Superior temporal gyrus (tissue), 1 donor: ENCODE data around the gene SCN5A.
"Not testable (repeated sequence)": the region's sequence is repeated elsewhere in the genome, so short reads cannot be mapped to it uniquely, and the experiment has no call there.

Source experiments
- DNase-seq: peaks from one replicate; pipeline ENCODE4 v3.0.0-alpha.2; 2016; ENCODE audit errors: extremely low spot score

The SCN5A gene

DNA sequence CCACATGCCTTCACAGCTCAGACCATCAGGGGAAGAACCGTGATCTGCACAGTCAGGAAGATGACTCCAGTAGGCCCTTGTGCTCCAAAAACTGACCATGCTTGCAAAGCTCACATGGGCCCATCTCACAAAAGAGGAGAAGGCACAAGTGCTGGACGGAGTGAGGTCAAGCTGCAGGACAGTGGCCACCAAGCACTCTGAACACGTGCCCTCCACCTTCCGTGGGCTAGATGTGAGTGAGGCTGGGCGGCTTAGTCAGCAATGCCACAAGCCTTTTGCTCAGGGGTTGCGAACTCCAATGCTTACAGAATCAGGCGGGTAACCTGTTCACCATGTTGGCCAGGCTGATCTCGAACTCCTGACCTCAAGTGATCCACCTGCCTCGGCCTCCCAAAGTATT is 70.9 kb downstream of the SCN5A start:
- no peak for DNase-seq

DNA sequence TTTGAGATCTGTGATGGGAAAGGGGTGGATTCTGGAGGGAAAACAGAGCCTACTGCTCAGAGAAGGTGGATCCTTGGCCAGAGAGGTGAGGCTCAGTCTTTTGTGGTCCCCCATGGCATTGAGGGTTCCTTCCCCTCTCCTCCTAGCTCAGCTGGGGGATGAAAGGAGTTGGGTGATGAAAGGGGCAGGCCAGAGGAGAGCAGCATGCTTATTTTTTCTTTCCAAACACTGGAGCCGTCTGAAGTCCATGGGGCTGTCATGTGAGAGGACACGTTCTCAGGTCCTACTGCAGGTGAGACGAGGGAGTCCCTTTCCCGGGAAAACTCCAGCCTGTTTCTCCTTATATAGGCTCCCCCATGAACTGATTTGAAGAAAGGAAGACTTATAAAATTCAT is 71.4 kb downstream of the SCN5A start:
- DNase-seq, result no peak

GRCh38 chr3:38577371-38578080 is 72.0 kb downstream of the SCN5A start:
- DNase-seq, result no peak

DNA sequence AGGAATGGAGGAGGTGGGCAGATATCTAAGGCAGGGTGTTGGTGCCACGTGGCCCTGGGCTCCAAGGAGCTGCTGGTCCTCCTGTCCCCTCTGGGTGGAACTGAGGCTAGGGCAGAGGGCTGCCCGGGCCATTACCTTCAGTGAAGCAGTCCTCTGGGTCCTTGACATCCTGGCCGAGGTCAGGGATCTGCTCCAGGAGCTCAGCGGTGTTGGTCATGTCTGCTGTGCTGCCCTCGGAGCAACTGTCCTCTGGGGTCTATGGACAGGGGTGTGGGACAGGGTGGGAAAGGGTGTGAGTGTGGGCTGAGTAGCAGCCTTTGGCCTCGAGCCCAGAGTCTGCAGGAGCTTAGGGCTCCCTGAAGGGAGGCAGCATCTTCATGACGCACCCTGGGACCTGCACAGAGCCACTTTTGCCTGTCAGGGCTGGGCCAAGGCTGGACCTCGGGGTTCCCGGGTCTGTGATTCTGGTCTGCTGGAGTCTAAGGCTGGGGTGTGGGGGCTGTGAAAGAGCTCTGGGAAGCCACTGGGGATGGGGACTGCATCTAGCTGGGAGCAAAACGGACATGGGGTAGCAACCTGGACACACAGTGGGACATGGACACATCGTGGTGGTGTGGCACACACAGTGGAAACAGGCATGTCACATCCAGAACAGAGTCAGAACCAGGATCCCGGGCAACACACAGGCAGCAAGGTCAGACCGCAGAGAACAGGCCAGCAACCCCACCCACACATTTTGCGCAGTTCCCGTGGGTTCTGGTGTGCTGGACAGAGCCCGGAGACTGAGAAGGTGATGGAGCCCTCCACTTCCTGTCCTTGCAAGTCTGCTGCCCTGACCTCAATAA is 72.7 kb downstream of the SCN5A start:
- DNase-seq, result no peak

DNA sequence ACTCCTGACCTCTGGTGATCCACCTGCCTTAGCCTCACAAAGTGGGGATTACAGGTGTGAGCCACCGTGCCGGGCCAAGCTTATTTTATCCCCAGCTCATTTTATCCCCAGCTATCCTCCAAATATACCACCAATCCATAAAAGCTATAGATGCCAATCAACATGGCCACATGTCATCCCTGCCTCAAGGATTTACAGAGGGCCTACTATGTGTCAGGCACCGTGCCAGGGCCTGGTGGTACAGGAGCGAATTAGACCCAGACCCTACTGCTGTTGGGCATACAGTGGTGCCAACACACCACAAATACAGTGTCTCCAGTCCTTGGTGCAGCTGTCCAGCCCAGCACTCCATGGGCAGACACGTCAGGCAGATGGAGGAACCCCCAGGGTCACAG is 73.4 kb downstream of the SCN5A start:
- DNase-seq, result no peak

DNA sequence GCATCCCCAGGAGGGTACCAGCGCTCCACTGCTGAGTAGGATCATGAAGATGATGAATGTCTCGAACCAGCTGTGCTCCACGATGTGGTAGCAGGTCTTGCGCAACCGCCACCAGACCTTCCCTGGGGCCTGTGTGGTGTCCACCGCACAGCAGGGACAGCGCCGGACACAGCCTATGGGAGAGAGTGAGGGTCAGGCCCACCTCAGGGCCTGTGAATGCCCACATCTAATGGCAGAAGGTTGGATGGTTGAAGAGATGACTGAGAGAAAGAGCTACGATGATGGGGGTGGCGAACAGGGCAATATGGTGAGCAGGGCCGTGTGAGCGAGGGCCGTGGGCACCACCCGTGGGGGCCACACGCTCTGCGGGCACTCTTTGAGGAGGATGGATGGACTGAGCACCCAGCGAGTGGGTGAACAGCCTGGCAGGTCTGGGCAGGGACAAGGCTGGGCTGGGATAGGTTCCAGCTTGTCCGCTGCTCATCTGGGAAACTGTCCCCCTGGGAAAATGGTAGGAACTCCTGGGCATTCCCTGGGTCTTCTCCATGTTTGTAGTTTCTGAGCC is 74.1 kb downstream of the SCN5A start:
- no peak for DNase-seq

DNA sequence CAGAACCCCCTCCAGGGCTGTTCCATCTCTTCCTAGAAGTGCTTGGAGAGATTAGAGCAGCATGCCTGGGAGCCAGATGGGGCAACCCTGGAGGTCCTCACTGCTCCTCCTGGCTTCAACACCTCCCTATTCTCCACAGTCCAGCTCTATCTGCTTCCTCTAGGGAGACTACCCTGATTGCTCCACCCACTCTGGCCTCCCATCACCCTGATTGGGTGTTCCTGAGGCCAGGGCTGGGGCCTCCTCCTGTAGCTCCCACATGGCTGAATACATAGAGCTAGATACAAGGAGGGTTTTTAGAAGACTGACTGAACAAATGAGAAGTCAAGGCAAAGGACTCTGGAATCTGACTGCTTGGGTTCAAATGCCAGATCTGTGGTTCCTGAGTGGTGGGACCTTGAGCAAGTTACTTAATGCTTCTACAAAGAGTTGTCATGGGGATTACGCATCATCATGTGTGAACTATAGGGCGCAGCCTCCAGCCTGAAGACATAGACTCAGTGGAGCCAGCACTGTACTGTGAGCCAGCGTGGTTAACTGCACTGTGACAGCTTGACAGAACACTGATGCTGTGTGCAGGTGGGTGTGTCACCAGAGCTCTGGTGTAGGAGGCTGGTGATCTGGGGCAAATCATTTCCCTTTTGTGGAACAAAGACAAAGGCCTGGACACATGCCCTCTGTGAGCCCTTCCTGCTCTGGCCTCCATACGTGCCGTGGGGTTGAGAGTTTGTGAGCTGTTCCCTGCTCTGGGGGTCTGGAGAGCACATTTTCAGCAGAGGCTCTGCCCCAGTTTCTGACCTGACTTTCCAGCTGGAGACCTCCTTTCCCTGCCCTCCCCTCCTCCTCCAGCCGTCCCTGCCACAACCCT is 74.8 kb downstream of the SCN5A start:
- no peak for DNase-seq

GRCh38 chr3:38573556-38573955 is 75.9 kb downstream of the SCN5A start:
- DNase-seq, result peak; percentile 14

GRCh38 chr3:38573111-38573510 is 76.4 kb downstream of the SCN5A start:
- no peak for DNase-seq

DNA sequence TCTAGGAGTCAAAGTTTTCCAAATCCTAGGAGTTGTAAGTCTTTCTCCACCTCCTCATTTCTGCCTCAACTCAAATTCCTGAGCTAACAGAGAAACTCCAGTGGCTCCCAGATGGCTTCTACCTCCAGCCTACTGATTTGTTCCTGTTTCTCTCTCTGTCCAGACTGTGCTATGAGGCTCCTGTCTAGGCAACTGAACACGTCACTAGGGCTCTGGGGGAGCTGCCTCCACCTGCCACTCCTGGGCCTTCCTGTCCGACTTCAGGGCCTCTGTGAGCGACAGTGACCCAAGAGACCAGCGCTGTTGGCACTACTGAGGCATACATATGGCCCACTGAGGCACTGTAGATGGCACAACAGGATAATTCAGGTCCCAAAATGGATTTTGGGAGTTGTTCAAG is 82.0 kb downstream of the SCN5A start:
- no peak for DNase-seq

DNA sequence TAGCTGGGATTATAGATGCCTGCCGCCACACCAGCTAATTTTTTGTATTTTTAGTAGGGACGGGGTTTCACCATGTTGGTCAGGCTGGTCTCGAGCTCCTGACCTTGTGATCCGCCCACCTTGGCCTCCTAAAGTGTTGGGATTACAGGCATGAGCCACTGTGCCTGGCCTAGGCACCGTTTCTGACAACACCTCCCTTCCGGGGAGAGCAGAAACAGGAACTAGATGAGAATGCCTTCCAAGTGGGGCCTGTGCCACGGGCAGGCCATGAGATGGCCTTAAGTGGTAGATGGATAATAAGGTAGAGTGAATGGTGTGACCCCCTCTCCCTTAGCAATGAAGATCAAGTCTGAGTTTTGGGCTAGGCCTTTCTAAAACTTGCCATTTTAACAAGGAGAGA is 82.7 kb downstream of the SCN5A start:
- DNase-seq, result not testable (repeated sequence)

- no peak for DNase-seq
These were observed 83.3 kb downstream of the SCN5A start for GRCh38 chr3:38566215-38566528.

GRCh38 chr3:38565339-38566214 is 83.9 kb downstream of the SCN5A start:
- DNase-seq, result no peak

DNA sequence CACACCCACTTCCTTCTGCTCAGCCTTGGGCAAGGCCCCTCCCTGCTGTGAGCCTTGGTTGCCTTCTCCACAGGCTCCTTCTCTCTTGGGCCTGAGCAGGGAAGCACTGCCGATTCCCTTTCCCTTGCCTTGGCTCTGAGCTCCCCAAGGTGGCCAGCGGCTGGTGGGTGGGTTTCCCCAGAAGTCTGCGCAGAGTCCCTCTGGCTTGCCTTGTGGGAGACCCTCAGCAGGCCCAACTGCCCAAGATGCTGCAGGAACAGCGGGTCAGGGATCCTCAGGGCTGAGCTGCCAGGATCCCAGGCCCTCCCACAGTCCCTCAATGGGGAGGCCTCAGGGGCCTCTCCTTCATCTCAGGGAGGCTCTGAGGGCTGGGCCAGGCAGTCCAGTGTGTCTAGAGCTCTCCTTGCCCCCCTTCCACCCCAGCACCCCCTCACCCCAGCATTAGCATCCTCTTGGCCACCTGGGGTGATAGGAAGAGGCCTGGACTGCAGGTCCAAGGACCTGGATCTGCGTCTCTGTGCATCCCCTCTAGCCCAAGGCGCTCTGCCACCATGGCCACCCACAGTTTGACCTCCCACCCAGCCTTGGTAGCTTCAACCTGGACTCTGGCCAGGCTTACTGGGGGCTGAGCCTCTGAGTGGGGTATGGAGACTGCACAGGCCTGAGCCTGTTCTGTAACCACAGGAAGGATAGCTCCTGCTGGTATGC is 84.7 kb downstream of the SCN5A start:
- DNase-seq, result no peak

- DNase-seq, result no peak
These were observed 85.6 kb downstream of the SCN5A start for GRCh38 chr3:38563886-38564270.

DNA sequence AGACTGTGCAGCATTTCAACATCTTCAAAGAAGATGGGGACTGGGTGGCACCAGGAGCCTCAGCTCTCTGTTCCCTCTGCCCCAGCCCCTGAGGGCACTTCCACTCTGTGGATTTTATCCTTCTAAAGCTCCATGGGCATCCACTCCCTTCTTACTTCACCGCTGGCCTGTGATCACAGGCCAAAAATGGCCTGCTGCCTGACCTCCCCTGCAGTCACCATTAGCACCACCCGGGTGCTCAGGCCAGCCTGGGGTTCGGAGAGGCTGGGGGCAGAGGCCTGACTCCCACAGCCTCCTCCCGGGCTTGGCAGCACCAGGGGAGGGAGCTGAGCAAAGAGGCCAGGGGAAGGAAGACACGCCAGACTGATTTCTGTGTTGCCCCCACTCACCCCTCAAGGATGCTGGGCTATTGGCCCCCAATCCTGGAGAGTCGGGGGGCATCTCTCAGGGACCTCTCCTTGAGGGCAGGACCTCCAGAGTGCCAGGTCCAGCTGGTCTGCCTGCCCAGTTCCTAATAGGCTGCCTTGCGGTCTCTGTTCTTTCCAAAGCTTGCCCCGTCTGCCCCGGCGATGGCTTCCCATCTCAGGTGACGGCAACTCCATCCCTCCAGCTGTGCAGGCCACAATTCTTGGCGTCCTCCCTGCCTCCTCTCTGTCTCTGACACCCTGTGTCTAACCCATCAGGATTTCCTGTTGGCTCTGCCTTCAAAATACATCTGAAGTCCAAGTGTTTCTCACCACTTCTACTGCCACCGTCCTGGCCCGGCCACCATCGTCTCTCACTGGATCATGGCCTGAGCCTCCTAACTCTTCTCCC is 86.2 kb downstream of the SCN5A start:
- DNase-seq, result no peak

DNA sequence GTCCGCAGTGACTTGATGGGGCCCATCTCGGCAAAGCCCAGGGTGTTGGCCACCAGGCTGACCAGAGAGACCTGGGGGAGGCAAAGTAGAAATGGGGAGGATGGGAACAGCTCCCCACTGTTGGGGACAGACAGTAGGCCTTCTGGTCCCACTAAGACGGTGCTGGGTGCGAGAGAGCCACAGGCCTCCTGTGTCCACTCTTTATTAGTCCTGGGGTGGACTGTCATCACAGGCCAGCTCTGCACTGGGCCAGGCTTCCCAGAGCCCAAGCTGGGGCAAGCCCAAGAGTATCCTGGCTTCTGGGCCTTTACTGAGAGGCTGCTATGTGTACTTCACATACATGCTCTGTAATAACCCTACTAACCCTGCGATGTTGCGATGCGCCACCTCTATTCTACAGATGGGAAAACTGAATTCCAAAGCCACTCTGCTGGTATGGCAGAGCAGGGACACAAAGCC is 87.0 kb downstream of the SCN5A start:
- no peak for DNase-seq

DNA sequence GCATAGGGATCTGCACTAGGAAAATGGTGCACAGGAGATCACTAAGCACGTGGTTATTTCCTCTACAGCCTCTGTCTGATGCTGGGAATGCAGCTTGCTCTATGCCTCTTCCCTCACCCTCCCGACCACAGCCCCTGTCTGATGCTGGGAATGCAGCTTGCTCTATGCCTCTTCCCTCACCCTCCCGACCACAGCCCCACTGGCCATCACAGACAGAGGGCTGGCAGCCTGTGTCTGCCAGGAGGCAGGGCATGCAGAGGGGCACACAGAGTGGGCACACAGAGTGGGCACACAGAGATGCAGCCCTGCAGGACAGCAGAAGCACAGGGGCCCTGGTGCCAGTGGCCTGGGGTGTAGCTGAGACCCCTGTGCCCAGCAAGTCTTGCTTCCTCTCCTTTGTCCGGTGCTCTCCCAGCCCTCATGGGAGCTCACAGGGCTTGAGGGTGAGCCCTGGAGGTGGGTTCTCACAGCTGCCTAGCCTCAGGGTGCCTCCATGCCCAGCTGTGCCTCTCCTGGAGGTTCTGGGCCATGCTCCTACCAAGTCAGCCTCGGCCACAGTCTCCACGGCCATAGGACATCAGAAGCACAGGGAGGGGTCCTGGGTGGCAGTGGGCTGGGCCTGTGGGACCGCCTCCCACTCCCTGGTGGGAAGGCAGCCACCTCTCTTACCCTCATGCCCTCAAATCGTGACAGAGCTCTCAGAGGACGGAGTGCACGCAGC is 87.6 kb downstream of the SCN5A start:
- no peak for DNase-seq
